Endometrial microvascular endothelial cells (primary cell): Measurements from ENCODE around the gene TRAF3. TPM values are rescaled to one million over a fixed set of nuclear protein-coding genes. Genes with fewer than 3 reads are reported as not detected.

ENCODE experiments used
- in situ Hi-C: cut with HindIII; loops from 2 replicates; pipeline ENCODE4 v1.10.0; 2017; ENCODE audit warnings: low sequenced_read_pairs, low pct_unique_long_range_greater_than_20kb; ENCODE audit errors: inconsistent ontology term
- total RNA-seq: library from RNA; depleted of rRNA; stranded (reverse); fragments of >200 nt; gene quantifications from one replicate; pipeline ENCODE4 v1.2.3, GENCODE V29; 2015; ENCODE audit errors: inconsistent ontology term

Gene TRAF3
- total RNA-seq, 1 donor from 2014 or later, result 24.2 TPM

GRCh38 chr14:102937331-102938175 is 160.3 kb downstream of the TRAF3 start:
- in situ Hi-C loops, result no loop called here

- in situ Hi-C loops, result no loop called here
These were observed 160.9 kb downstream of the TRAF3 start for GRCh38 chr14:102938191-102938590.

- in situ Hi-C loops, result no loop called here
These were observed 162.1 kb downstream of the TRAF3 start for GRCh38 chr14:102939329-102939728.

GRCh38 chr14:102939820-102940561 is 162.7 kb downstream of the TRAF3 start:
- in situ Hi-C loops, result no loop called here

- in situ Hi-C loops, result no loop called here
These were observed 163.6 kb downstream of the TRAF3 start for GRCh38 chr14:102940729-102941362.

GRCh38 chr14:102941419-102942011 is 164.3 kb downstream of the TRAF3 start:
- in situ Hi-C loops, result no loop called here

GRCh38 chr14:102942069-102942468 is 164.8 kb downstream of the TRAF3 start:
- in situ Hi-C loops, result no loop called here

GRCh38 chr14:102943454-102943853 is 166.2 kb downstream of the TRAF3 start:
- in situ Hi-C loops, result no loop called here

- in situ Hi-C loops, result no loop called here
These were observed 166.7 kb downstream of the TRAF3 start for GRCh38 chr14:102943979-102944378.

GRCh38 chr14:102944448-102945330 is 167.4 kb downstream of the TRAF3 start:
- in situ Hi-C loops, result no loop called here

GRCh38 chr14:102945346-102946130 is 168.3 kb downstream of the TRAF3 start:
- in situ Hi-C loops, result no loop called here

GRCh38 chr14:102947321-102948103 is 170.3 kb downstream of the TRAF3 start:
- in situ Hi-C loops, result no loop called here

GRCh38 chr14:102948698-102949061 is 171.4 kb downstream of the TRAF3 start:
- in situ Hi-C loops, result no loop called here

- in situ Hi-C loops, result no loop called here
These were observed 172.0 kb downstream of the TRAF3 start for GRCh38 chr14:102949062-102949800.

- in situ Hi-C loops, result no loop called here
These were observed 172.7 kb downstream of the TRAF3 start for GRCh38 chr14:102949801-102950451.

- in situ Hi-C loops, result no loop called here
These were observed 173.8 kb downstream of the TRAF3 start for GRCh38 chr14:102951034-102951433.
